ENCODE data around the gene PTPRN2.
A peak's percentile ranks its signal among the peaks of the same experiment; 100 is the strongest.
"Not testable (repeated sequence)": the region's sequence is repeated elsewhere in the genome, so short reads cannot be mapped to it uniquely, and the experiment has no call there.

PTPRN2 gene

GRCh38 chr7:157903710-157904109, 683.9 kb downstream of the PTPRN2 start:
- no peaks in the 10 kb centered on the region for H3K27me3 ChIP-seq (ENCODE audit: control insufficient read depth in 3 of 3, insufficient read depth in 3 of 3, low read depth in 1 of 3, low read length in 3 of 3)
- H3K4me2 ChIP-seq (ENCODE audit: insufficient read depth, low read length, poor library complexity, severe bottlenecking) = no peak overlapping the region
- no peak overlapping the region for H3K27ac ChIP-seq (replicated peaks; ENCODE audit: low read length)
- no peak overlapping the region for H3K14ac ChIP-seq (ENCODE audit: low read length)
- H3K36me3 ChIP-seq (replicated peaks in 1 of 2; ENCODE audit: control insufficient read depth in 2 of 2, insufficient read depth in 2 of 2, low read length in 2 of 2) = no peaks in the 10 kb centered on the region
- no peak overlapping the region for H2BK5ac ChIP-seq (ENCODE audit: low read length)
- no peaks in the 10 kb centered on the region for H3K9me3 ChIP-seq (replicated peaks in 1 of 2; ENCODE audit: control insufficient read depth in 2 of 2, insufficient read depth in 1 of 2, low read depth in 1 of 2, low read length in 2 of 2)
- H3K4ac ChIP-seq (ENCODE audit: low read length) = no peak overlapping the region
- no peak for DNase-seq (ENCODE audit: low spot score)
- no peak overlapping the region for H3K18ac ChIP-seq (ENCODE audit: low read length)
- H4K8ac ChIP-seq (ENCODE audit: low read depth, low read length) = no peak overlapping the region
- H2AK5ac ChIP-seq (ENCODE audit: low read depth, low read length) = peak overlapping the region; percentile 33
- H3K4me3 ChIP-seq (ENCODE audit: low read length in 2 of 2) = no peak overlapping the region
- peak overlapping the region; percentile 6 for H3K23ac ChIP-seq (ENCODE audit: low read depth, low read length, poor library complexity)
- no peak overlapping the region for H2AFZ ChIP-seq (ENCODE audit: low read length)
- no peak overlapping the region for H4K91ac ChIP-seq (ENCODE audit: low read depth, low read length, poor library complexity)
- no peak overlapping the region for H3K9ac ChIP-seq (ENCODE audit: low read depth, low read length, poor library complexity)
- H2BK120ac ChIP-seq (ENCODE audit: low read depth, low read length) = no peak overlapping the region
- H2BK15ac ChIP-seq (ENCODE audit: low read length) = peak overlapping the region; percentile 0
- no peaks in the 10 kb centered on the region for H3K79me1 ChIP-seq (ENCODE audit: low read depth, low read length)
- peaks cover 0 to 8% of the 10 kb centered on the region in 2 donors for H3K4me1 ChIP-seq (ENCODE audit: control insufficient read depth in 2 of 2, insufficient read depth in 1 of 2, low read depth in 1 of 2, low read length in 2 of 2)
- no CpG with 5 or more reads among the region's 14 CpGs for WGBS, 2 donors (ENCODE audit: extremely low coverage in 2 of 2, insufficient read length in 2 of 2, insufficient replicate concordance in 1 of 2)
- no peak overlapping the region for H2BK12ac ChIP-seq (ENCODE audit: low read length)

- Histone ChIP-seq H2BK5ac (ENCODE audit: low read length) (no peak overlapping the region), H3K4me3 (ENCODE audit: low read length in 2 of 2) (no peak overlapping the region), H3K79me1 (ENCODE audit: low read depth, low read length) (no peaks in the 10 kb centered on the region), H3K4me1 (ENCODE audit: control insufficient read depth in 2 of 2, insufficient read depth in 1 of 2, low read depth in 1 of 2, low read length in 2 of 2) (peaks cover 0 to 8% of the 10 kb centered on the region in 2 donors), H2AK5ac (ENCODE audit: low read depth, low read length) (no peak overlapping the region), H3K14ac (ENCODE audit: low read length) (no peak overlapping the region), H3K9me3 (replicated peaks in 1 of 2; ENCODE audit: control insufficient read depth in 2 of 2, insufficient read depth in 1 of 2, low read depth in 1 of 2, low read length in 2 of 2) (no peaks in the 10 kb centered on the region), H2BK12ac (ENCODE audit: low read length) (no peak overlapping the region), H4K91ac (ENCODE audit: low read depth, low read length, poor library complexity) (no peak overlapping the region), H2BK120ac (ENCODE audit: low read depth, low read length) (no peak overlapping the region), H3K9ac (ENCODE audit: low read depth, low read length, poor library complexity) (no peak overlapping the region), H4K8ac (ENCODE audit: low read depth, low read length) (no peak overlapping the region), H3K27ac (replicated peaks; ENCODE audit: low read length) (no peak overlapping the region), H3K23ac (ENCODE audit: low read depth, low read length, poor library complexity) (no peak overlapping the region), H2AFZ (ENCODE audit: low read length) (no peak overlapping the region), H3K36me3 (replicated peaks in 1 of 2; ENCODE audit: control insufficient read depth in 2 of 2, insufficient read depth in 2 of 2, low read length in 2 of 2) (no peaks in the 10 kb centered on the region), H3K27me3 (ENCODE audit: control insufficient read depth in 3 of 3, insufficient read depth in 3 of 3, low read depth in 1 of 3, low read length in 3 of 3) (no peaks in the 10 kb centered on the region), H2BK15ac (ENCODE audit: low read length) (no peak overlapping the region), H3K4me2 (ENCODE audit: insufficient read depth, low read length, poor library complexity, severe bottlenecking) (no peak overlapping the region), H3K4ac (ENCODE audit: low read length) (no peak overlapping the region), H3K18ac (ENCODE audit: low read length) (no peak overlapping the region)
- WGBS, 2 donors (ENCODE audit: extremely low coverage in 2 of 2, insufficient read length in 2 of 2, insufficient replicate concordance in 1 of 2) = no CpG with 5 or more reads among the region's 9 CpGs
- no peak for DNase-seq (ENCODE audit: low spot score)
These were observed 684.3 kb downstream of the PTPRN2 start for GRCh38 chr7:157903296-157903695.

DNA sequence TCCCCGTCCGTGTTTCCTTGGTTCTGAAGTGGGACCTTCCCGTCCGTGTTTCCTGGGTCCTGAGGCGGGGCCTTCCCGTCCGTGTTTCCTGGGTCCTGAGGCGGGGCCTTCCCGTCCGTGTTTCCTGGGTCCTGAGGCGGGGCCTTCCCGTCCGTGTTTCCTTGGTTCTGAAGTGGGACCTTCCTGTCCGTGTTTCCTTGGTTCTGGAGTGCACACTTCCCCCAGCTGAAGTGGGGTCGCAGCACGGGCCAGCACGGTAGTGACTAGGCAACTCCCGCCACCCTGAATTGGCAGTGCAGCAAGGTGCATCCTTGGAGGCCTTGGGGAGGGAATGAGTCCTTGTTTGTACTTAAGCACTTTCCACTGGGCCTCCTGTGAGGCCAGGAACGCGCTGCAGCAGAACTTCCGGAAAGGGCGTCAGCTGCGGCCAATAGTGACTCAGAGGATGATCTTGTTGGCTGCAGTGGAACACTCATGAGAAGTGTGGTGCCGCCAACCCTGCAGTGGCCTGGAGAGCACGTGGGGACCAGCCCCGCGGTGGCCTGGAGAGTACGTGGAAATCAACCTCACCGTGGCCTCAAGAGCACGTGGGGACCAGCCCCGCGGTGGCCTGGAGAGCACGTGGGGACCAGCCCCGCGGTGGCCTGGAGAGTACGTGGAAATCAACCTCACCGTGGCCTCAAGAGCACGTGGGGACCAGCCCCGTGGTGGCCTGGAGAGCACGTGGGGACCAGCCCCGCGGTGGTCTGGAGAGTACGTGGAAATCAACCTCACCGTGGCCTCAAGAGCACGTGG, 685.6 kb downstream of the PTPRN2 start:
- Histone ChIP-seq H2AK5ac (ENCODE audit: low read depth, low read length) (peak overlapping the region; percentile 11), H3K18ac (ENCODE audit: low read length) (peak overlapping the region; percentile 21)
- H2BK15ac ChIP-seq (ENCODE audit: low read length); H4K8ac ChIP-seq (ENCODE audit: low read depth, low read length); H4K91ac ChIP-seq (ENCODE audit: low read depth, low read length, poor library complexity); H3K4me1 ChIP-seq (ENCODE audit: control insufficient read depth in 2 of 2, insufficient read depth in 1 of 2, low read depth in 1 of 2, low read length in 2 of 2); H2BK5ac ChIP-seq (ENCODE audit: low read length); H3K4me2 ChIP-seq (ENCODE audit: insufficient read depth, low read length, poor library complexity, severe bottlenecking); H3K9me3 ChIP-seq (replicated peaks in 1 of 2; ENCODE audit: control insufficient read depth in 2 of 2, insufficient read depth in 1 of 2, low read depth in 1 of 2, low read length in 2 of 2); H3K79me1 ChIP-seq (ENCODE audit: low read depth, low read length); H3K4me3 ChIP-seq (ENCODE audit: low read length in 2 of 2); H2BK12ac ChIP-seq (ENCODE audit: low read length); H3K4ac ChIP-seq (ENCODE audit: low read length); H2BK120ac ChIP-seq (ENCODE audit: low read depth, low read length); H3K23ac ChIP-seq (ENCODE audit: low read depth, low read length, poor library complexity); H3K36me3 ChIP-seq (replicated peaks in 1 of 2; ENCODE audit: control insufficient read depth in 2 of 2, insufficient read depth in 2 of 2, low read length in 2 of 2); H3K27me3 ChIP-seq (ENCODE audit: control insufficient read depth in 3 of 3, insufficient read depth in 3 of 3, low read depth in 1 of 3, low read length in 3 of 3); DNase-seq (ENCODE audit: low spot score); H3K27ac ChIP-seq (replicated peaks; ENCODE audit: low read length); H2AFZ ChIP-seq (ENCODE audit: low read length); H3K9ac ChIP-seq (ENCODE audit: low read depth, low read length, poor library complexity); H3K14ac ChIP-seq (ENCODE audit: low read length): not testable (repeated sequence)
- WGBS, 2 donors (ENCODE audit: extremely low coverage in 2 of 2, insufficient read length in 2 of 2, insufficient replicate concordance in 1 of 2) = no CpG with 5 or more reads among the region's 45 CpGs

DNA sequence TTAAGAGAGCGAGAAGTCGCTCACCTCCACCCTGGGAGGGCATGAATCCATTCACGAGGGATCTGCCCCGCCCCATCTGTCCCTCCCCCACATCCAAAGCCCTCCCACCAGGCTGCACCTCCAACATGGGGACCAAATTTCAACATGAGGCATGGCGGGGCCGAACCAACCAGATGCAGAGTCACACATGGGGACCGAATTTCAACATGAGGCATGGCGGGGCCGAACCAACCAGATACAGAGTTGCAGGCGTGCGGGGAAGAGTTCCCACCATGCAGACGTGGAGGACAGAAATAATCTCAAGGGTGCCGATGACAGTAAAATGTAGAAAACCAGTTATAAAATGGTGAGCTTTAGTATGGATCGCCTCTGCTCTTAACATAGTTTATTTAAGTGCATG, 686.5 kb downstream of the PTPRN2 start:
- Histone ChIP-seq H2BK12ac (ENCODE audit: low read length) (no peak overlapping the region), H3K36me3 (replicated peaks in 1 of 2; ENCODE audit: control insufficient read depth in 2 of 2, insufficient read depth in 2 of 2, low read length in 2 of 2) (no peaks in the 10 kb centered on the region), H2AK5ac (ENCODE audit: low read depth, low read length) (no peak overlapping the region), H2AFZ (ENCODE audit: low read length) (no peak overlapping the region), H3K4me3 (ENCODE audit: low read length in 2 of 2) (no peak overlapping the region), H2BK120ac (ENCODE audit: low read depth, low read length) (no peak overlapping the region), H3K4ac (ENCODE audit: low read length) (no peak overlapping the region), H4K91ac (ENCODE audit: low read depth, low read length, poor library complexity) (no peak overlapping the region), H3K18ac (ENCODE audit: low read length) (no peak overlapping the region), H2BK15ac (ENCODE audit: low read length) (no peak overlapping the region), H4K8ac (ENCODE audit: low read depth, low read length) (no peak overlapping the region), H3K23ac (ENCODE audit: low read depth, low read length, poor library complexity) (no peak overlapping the region), H3K27me3 (ENCODE audit: control insufficient read depth in 3 of 3, insufficient read depth in 3 of 3, low read depth in 1 of 3, low read length in 3 of 3) (no peaks in the 10 kb centered on the region), H3K4me2 (ENCODE audit: insufficient read depth, low read length, poor library complexity, severe bottlenecking) (no peak overlapping the region), H3K14ac (ENCODE audit: low read length) (no peak overlapping the region), H3K9ac (ENCODE audit: low read depth, low read length, poor library complexity) (no peak overlapping the region), H3K9me3 (replicated peaks in 1 of 2; ENCODE audit: control insufficient read depth in 2 of 2, insufficient read depth in 1 of 2, low read depth in 1 of 2, low read length in 2 of 2) (no peaks in the 10 kb centered on the region), H3K4me1 (ENCODE audit: control insufficient read depth in 2 of 2, insufficient read depth in 1 of 2, low read depth in 1 of 2, low read length in 2 of 2) (peaks cover 0 to 8% of the 10 kb centered on the region in 2 donors), H3K27ac (replicated peaks; ENCODE audit: low read length) (no peak overlapping the region), H2BK5ac (ENCODE audit: low read length) (no peak overlapping the region), H3K79me1 (ENCODE audit: low read depth, low read length) (no peaks in the 10 kb centered on the region)
- WGBS, 2 donors (ENCODE audit: extremely low coverage in 2 of 2, insufficient read length in 2 of 2, insufficient replicate concordance in 1 of 2) = no CpG with 5 or more reads among the region's 14 CpGs
- DNase-seq (ENCODE audit: low spot score) = no peak
